Gastroesophageal sphincter (tissue), 4 donors: ENCODE results near the gene PRKAG2. TPM values are rescaled to one million over a fixed set of nuclear protein-coding genes. Genes with fewer than 3 reads are reported as not detected.
A peak's percentile ranks its signal among the peaks of the same experiment; 100 is the strongest.

Experiments
- ATAC-seq: fragments of 150-250 bp; one replicate; pipeline ENCODE4 v1.9.1; 2016; ENCODE audit warnings: mild to moderate bottlenecking, moderate library complexity
- H3K27ac ChIP-seq, 4 donors: fragments of 200-600 bp; sonication (generic) in 3 of 4; 1 replicate in 3 of 4; 2 replicates in 1 of 4; pipeline ENCODE4 v1.5.1; 2016 to 2019
- H3K27me3 ChIP-seq: fragments of 200-600 bp; sonication (generic); one replicate; pipeline ENCODE4 v1.5.1; 2019
- H3K36me3 ChIP-seq, 2 donors: fragments of 200-600 bp; sonication (generic); one replicate each; pipeline ENCODE4 v1.5.1; 2019; ENCODE audit warnings: control low read depth in 1 of 2
- H3K4me1 ChIP-seq, 3 donors: fragments of 200-600 bp; sonication (generic); 1 replicate in 2 of 3; 2 replicates in 1 of 3; pipeline ENCODE4 v1.5.1; 2016 to 2019; ENCODE audit warnings: control low read depth in 2 of 3
- H3K4me3 ChIP-seq, 2 donors: fragments of 200-600 bp; sonication (generic); one replicate each; pipeline ENCODE4 v1.5.1; 2019; ENCODE audit warnings: mild to moderate bottlenecking in 1 of 2, moderate library complexity in 1 of 2
- H3K9me3 ChIP-seq, 3 donors: fragments of 200-600 bp; sonication (generic); one replicate each; pipeline ENCODE4 v1.5.1; 2017 to 2019; ENCODE audit warnings: control low read depth in 2 of 3
- CTCF ChIP-seq, 4 experiments: fragments of 200-600 bp in 2 of 4; fragments of 450-650 bp in 2 of 4; sonication (generic) in 1 of 4; IDR thresholded peaks; one replicate each; pipeline ENCODE4 v1.5.1; 2017 to 2019; ENCODE audit warnings: antibody characterized with exemption in 4 of 4, mild to moderate bottlenecking in 2 of 4, moderate library complexity in 2 of 4
- EP300 ChIP-seq: sonication (generic); formaldehyde crosslinking; IDR thresholded peaks from one replicate; pipeline ENCODE4 v1.6.1; 2017; ENCODE audit warnings: antibody characterized with exemption, mild to moderate bottlenecking
- POLR2A ChIP-seq, 2 donors: fragments of 450-650 bp; IDR thresholded peaks; one replicate each; pipeline ENCODE4 v1.6.1; 2017; ENCODE audit warnings: antibody characterized with exemption in 2 of 2, mild to moderate bottlenecking in 2 of 2, moderate library complexity in 1 of 2
- POLR2AphosphoS5 ChIP-seq: sonication (generic); formaldehyde crosslinking; IDR thresholded peaks from one replicate; pipeline ENCODE4 v1.6.1; 2017; ENCODE audit warnings: antibody characterized with exemption
- WGBS, 2 donors: methylation state at CpG; one replicate each; pipeline ENCODE4 v1.1.5; 2018; ENCODE audit warnings: low coverage in 1 of 2; 5-methylcytosine and 5-hydroxymethylcytosine counted together
- total RNA-seq, 4 donors: library from RNA; depleted of rRNA; stranded (reverse); fragments of >200 nt; gene quantifications; one replicate each; pipeline ENCODE4 v1.1.0, GENCODE V29; 2016

PRKAG2 gene
- total RNA-seq, 4 donors from 2014 or later: 48.9 to 89.0 (median 75.7) TPM

GRCh38 chr7:151838072-151838471, 38.8 kb downstream of the PRKAG2 start:
- H3K4me3 ChIP-seq: no peak overlapping the region
- peak overlapping the region in 1 of 4 donors; percentile 21 for H3K27ac ChIP-seq
- no peaks in the 10 kb centered on the region for H3K9me3 ChIP-seq
- peak; percentile 22 for ATAC-seq
- H3K4me1 ChIP-seq: peaks cover 0 to 15% (median 0%) of the 10 kb centered on the region in 3 donors
- H3K36me3 ChIP-seq: no peaks in the 10 kb centered on the region
- no peaks in the 10 kb centered on the region for H3K27me3 ChIP-seq
- TF ChIP-seq POLR2AphosphoS5 (no peak), CTCF (IDR thresholded peaks at IDR 0.05) (no peak), POLR2A (IDR thresholded peaks at IDR 0.05) (no peak), EP300 (no peak)
- WGBS, 2 donors: no CpG with 5 or more reads among the region's 7 CpGs

- Histone ChIP-seq H3K27me3 (no peaks in the 10 kb centered on the region), H3K27ac (peak overlapping the region in 1 of 4 donors; percentile 21), H3K4me3 (no peak overlapping the region), H3K9me3 (no peaks in the 10 kb centered on the region), H3K4me1 (peaks cover 0 to 15% (median 0%) of the 10 kb centered on the region in 3 donors), H3K36me3 (no peaks in the 10 kb centered on the region)
- WGBS, 2 donors: 58 to 79% methylated on average over 5 to 15 of the region's 25 CpGs
- peak; percentile 23 for ATAC-seq
- TF ChIP-seq EP300 (no peak), POLR2A (IDR thresholded peaks at IDR 0.05) (no peak), POLR2AphosphoS5 (no peak), CTCF (IDR thresholded peaks at IDR 0.05) (no peak)
Measured at GRCh38 chr7:151837285-151838042, 39.5 kb downstream of the PRKAG2 start.

- no peak overlapping the region for H3K4me3 ChIP-seq
- no peaks in the 10 kb centered on the region for H3K27me3 ChIP-seq
- H3K9me3 ChIP-seq: no peaks in the 10 kb centered on the region
- no peak for ATAC-seq
- H3K27ac ChIP-seq: no peak overlapping the region
- H3K36me3 ChIP-seq: no peaks in the 10 kb centered on the region
- TF ChIP-seq CTCF (IDR thresholded peaks at IDR 0.05): no peak
- no peak for TF ChIP-seq EP300
- no peak for TF ChIP-seq POLR2A (IDR thresholded peaks at IDR 0.05)
- TF ChIP-seq POLR2AphosphoS5: no peak
- peaks cover 0 to 15% (median 0%) of the 10 kb centered on the region in 3 donors for H3K4me1 ChIP-seq
- WGBS, 2 donors: 92 to 93% methylated on average over 6 of the region's 12 CpGs
Measured at GRCh38 chr7:151836927-151837205, 40.0 kb downstream of the PRKAG2 start.

- Histone ChIP-seq H3K36me3 (no peaks in the 10 kb centered on the region), H3K4me3 (no peak overlapping the region), H3K27ac (no peak overlapping the region), H3K4me1 (peaks cover 0 to 15% (median 0%) of the 10 kb centered on the region in 3 donors), H3K9me3 (no peaks in the 10 kb centered on the region), H3K27me3 (no peaks in the 10 kb centered on the region)
- no peak for TF ChIP-seq POLR2AphosphoS5
- TF ChIP-seq EP300: no peak
- no peak for TF ChIP-seq CTCF (IDR thresholded peaks at IDR 0.05)
- no peak for TF ChIP-seq POLR2A (IDR thresholded peaks at IDR 0.05)
- 90% methylated on average over 2 of the region's 16 CpGs; no CpG with 5 or more reads in 1 of the 2 donors for WGBS, 2 donors
- ATAC-seq: no peak
Measured at GRCh38 chr7:151836191-151836926, 40.6 kb downstream of the PRKAG2 start.

- H3K27ac ChIP-seq: no peak overlapping the region
- H3K9me3 ChIP-seq: no peaks in the 10 kb centered on the region
- no peaks in the 10 kb centered on the region for H3K27me3 ChIP-seq
- peaks cover 0 to 15% (median 0%) of the 10 kb centered on the region in 3 donors for H3K4me1 ChIP-seq
- TF ChIP-seq POLR2A (IDR thresholded peaks at IDR 0.05) (no peak), CTCF (IDR thresholded peaks at IDR 0.05) (no peak), POLR2AphosphoS5 (no peak), EP300 (no peak)
- WGBS, 2 donors: 94% methylated on average over 5 of the region's 9 CpGs; no CpG with 5 or more reads in 1 of the 2 donors
- H3K4me3 ChIP-seq: no peak overlapping the region
- ATAC-seq: no peak
- H3K36me3 ChIP-seq: no peaks in the 10 kb centered on the region
Measured at GRCh38 chr7:151835636-151836035, 41.3 kb downstream of the PRKAG2 start.
